ENCODE results near the gene PPP1R14D.
A peak's percentile ranks its signal among the peaks of the same experiment; 100 is the strongest.

DNA sequence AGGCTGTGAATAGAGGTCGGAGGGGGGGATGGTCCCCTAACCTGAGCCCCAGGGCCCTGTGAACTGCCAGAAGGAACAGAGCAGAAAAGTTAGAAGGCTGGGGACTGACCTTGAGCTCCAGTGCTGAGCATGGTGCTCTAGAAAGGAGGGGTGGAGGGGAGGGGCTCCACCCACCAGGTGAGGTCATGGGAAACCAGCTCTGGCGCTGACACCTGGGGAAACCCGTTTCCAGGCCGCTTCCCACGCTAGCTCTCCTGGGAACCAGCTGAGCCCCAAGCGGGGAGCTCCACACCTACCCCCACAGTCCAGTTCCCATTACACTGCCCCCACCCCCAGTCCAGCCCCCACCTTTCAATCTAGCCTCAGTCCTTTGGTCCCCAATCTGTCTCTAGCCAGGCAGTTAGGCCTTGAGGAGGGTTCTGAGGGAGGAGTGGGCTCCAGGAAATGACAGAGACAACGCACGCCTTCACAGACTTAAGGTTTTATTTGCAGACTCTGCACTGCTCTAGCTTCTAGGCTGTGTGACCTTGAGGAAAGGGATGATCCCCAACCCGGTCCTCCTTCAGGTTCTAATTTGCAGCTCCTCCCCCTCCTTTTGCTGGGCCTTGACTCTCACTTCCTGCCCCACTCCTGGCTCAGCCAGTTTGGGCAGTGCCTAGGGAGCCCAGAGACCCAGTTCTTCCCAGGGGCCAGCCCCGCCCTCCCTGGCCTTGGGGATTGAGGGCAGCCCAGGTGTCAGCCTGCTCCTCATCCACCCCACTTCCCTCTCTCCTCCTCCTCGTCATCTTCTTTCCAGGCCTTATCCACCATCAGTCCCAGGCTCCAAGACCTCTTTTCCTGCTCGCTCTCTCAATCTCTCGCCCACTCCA, 43.5 kb upstream of the PPP1R14D start:
- TF ChIP-seq, protein P1, sequence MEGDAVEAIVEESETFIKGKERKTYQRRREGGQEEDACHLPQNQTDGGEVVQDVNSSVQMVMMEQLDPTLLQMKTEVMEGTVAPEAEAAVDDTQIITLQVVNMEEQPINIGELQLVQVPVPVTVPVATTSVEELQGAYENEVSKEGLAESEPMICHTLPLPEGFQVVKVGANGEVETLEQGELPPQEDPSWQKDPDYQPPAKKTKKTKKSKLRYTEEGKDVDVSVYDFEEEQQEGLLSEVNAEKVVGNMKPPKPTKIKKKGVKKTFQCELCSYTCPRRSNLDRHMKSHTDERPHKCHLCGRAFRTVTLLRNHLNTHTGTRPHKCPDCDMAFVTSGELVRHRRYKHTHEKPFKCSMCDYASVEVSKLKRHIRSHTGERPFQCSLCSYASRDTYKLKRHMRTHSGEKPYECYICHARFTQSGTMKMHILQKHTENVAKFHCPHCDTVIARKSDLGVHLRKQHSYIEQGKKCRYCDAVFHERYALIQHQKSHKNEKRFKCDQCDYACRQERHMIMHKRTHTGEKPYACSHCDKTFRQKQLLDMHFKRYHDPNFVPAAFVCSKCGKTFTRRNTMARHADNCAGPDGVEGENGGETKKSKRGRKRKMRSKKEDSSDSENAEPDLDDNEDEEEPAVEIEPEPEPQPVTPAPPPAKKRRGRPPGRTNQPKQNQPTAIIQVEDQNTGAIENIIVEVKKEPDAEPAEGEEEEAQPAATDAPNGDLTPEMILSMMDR (IDR thresholded peaks at IDR 0.05), result no peak
- peak in 1 of 2 donors; percentile 40 for TF ChIP-seq POLR2AphosphoS5 (IDR thresholded peaks at IDR 0.05; ENCODE audit: insufficient read depth in 1 of 2, low read depth in 1 of 2)

Data from vagina (tissue), 2 donors.